ENCODE data around the gene ANO1. TPM values are rescaled to one million over a fixed set of nuclear protein-coding genes. Genes with fewer than 3 reads are reported as not detected.

Gene ANO1
- polyA plus RNA-seq, 3 donors: not detected

DNA sequence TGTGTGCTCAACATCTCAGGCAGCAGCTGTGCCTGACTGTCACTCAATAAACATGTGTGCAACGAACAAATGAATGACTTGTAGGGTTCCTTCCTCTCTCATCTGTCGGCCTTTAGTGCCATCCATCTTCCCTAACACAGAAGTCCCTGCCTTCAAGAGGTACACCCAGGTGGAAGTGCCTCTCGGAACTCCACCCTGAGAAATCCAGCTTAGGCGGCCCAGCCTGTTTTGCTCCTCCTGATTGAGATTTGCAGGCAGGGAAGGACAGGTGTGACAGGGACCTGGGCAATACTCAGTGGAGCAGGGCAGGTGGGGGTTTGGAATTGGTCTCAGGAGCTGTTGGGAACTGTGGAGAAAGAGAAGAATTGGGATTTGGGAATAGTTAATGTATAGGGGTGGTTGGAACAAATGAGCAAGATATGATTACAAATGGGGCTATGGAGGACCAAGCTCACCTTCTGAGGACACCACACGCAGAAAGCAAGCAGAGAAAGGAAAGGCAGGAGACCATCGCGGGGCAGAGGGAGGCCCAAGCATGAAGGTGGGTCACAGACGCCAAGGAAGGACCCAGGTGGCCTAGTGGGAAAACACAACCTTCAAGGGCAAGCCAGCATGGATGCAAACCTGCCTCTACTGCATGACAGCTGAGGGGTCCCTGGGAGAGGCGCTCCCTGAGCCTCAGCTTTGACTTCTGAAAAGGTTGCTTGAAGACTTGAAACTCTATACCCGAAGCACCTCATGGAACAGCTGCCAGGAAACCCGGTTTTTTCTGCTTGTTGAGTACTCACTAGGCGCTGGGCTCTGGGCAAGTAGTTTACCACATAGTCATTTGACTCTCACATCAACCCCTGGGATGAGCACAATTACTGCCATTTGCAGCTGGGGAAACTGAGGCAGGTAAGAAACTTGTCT is 40.9 kb upstream of the ANO1 start:
- no peaks in the 10 kb centered on the region for H3K4me1 Mint-ChIP-seq
- H3K27me3 ChIP-seq (ENCODE audit: control insufficient read depth in 2 of 2, insufficient read depth in 2 of 2, low read length in 2 of 2): no peaks in the 10 kb centered on the region
- peak overlapping the region in 1 of 2 donors; percentile 37 for H3K4me3 Mint-ChIP-seq
- no peaks in the 10 kb centered on the region for H3K36me3 ChIP-seq (replicated peaks in 1 of 2; ENCODE audit: control insufficient read depth in 1 of 2, insufficient read depth in 2 of 2, low read length in 2 of 2)
- no peak overlapping the region for H3K27ac ChIP-seq (ENCODE audit: low read depth in 1 of 2, low read length in 2 of 2)
- intact Hi-C loops (cut with micrococcal nuclease): no loop called here
- H3K27me3 Mint-ChIP-seq (ENCODE audit: low read depth in 3 of 3): peaks cover 2 to 9% (median 3%) of the 10 kb centered on the region in 3 donors
- peaks cover 25 to 47% (median 37%) of the 10 kb centered on the region in 7 donors for H3K9me3 Mint-ChIP-seq
- H4K20me1 ChIP-seq (ENCODE audit: insufficient read depth, low read length): no peaks in the 10 kb centered on the region
- H3K4me2 ChIP-seq (replicated peaks; ENCODE audit: extremely low read depth, low read length, poor library complexity, severe bottlenecking): no peak overlapping the region
- no peaks in the 10 kb centered on the region for H3K79me2 ChIP-seq (ENCODE audit: insufficient read depth, low read length)
- WGBS (ENCODE audit: insufficient coverage): 92% methylated on average over 9 of the region's 12 CpGs
- no peak overlapping the region for H3K9ac ChIP-seq (ENCODE audit: insufficient read depth, low read length, poor library complexity, severe bottlenecking)
- no peaks in the 10 kb centered on the region for H3K36me3 Mint-ChIP-seq
- H2AFZ ChIP-seq (ENCODE audit: insufficient read depth, low read depth, low read length, poor library complexity, severe bottlenecking): no peak overlapping the region
- H3K4me1 ChIP-seq (ENCODE audit: control insufficient read depth in 1 of 2, insufficient read depth in 2 of 2, low read length in 2 of 2): no peaks in the 10 kb centered on the region
- peaks cover 42 to 43% of the 10 kb centered on the region in 2 donors for H3K9me3 ChIP-seq (replicated peaks in 1 of 2; ENCODE audit: control insufficient read depth in 1 of 2, insufficient read depth in 1 of 2, low read length in 2 of 2)
- no peak for DNase-seq
- TF ChIP-seq, protein P1, sequence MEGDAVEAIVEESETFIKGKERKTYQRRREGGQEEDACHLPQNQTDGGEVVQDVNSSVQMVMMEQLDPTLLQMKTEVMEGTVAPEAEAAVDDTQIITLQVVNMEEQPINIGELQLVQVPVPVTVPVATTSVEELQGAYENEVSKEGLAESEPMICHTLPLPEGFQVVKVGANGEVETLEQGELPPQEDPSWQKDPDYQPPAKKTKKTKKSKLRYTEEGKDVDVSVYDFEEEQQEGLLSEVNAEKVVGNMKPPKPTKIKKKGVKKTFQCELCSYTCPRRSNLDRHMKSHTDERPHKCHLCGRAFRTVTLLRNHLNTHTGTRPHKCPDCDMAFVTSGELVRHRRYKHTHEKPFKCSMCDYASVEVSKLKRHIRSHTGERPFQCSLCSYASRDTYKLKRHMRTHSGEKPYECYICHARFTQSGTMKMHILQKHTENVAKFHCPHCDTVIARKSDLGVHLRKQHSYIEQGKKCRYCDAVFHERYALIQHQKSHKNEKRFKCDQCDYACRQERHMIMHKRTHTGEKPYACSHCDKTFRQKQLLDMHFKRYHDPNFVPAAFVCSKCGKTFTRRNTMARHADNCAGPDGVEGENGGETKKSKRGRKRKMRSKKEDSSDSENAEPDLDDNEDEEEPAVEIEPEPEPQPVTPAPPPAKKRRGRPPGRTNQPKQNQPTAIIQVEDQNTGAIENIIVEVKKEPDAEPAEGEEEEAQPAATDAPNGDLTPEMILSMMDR (IDR thresholded peaks at IDR 0.05): no peak
- H3K4me3 ChIP-seq (replicated peaks in 1 of 3; ENCODE audit: low read depth in 2 of 3, low read length in 3 of 3): no peak overlapping the region
- H3K27ac Mint-ChIP-seq: peak overlapping the region in 1 of 7 donors; percentile 34

DNA sequence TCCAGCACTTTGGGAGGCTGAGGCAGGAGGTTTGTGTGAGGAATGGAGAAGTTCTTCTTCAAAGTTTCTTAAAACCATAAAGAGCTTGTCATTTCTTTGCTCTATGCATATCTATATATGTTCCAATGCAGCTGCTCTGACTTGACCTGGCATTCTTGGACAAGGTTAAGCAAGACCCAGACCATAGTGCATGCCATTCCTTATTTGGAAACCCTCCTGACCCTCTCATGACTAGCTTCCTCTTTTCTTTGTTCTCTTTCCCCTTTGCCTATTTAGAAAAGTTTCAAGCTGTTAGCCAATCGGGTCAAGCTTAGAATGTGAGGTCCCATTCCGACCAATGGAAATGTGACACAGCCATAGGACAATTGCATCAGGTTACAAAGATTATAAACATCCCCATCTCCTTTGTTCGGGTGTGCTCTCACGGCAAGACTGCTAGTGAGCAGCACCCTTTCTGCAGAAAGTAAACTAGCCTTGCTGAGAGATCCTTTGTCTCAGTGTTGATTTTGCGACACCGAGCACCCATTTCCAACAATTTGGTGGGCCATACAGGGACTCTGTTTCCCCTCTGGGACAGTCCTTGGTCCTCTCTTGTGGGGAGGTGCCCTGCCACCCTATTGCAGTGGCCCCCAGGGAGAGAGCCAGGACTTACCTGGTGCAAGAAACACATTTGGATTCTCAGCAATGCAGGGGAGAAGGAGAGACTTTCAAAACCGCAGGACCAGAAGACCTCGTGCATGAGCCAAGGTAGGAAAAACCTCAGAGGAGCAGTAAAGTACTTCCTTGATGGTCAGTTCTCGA is 39.9 kb upstream of the ANO1 start:
- H4K20me1 ChIP-seq (ENCODE audit: insufficient read depth, low read length): no peaks in the 10 kb centered on the region
- Mint-ChIP-seq H3K9me3 (peaks cover 28 to 57% (median 44%) of the 10 kb centered on the region in 7 donors), H3K4me1 (no peaks in the 10 kb centered on the region), H3K27me3 (ENCODE audit: low read depth in 3 of 3) (peaks cover 0 to 9% (median 1%) of the 10 kb centered on the region in 3 donors), H3K4me3 (no peak overlapping the region), H3K36me3 (no peaks in the 10 kb centered on the region), H3K27ac (no peak overlapping the region)
- H3K27ac ChIP-seq (ENCODE audit: low read depth in 1 of 2, low read length in 2 of 2): no peak overlapping the region
- intact Hi-C loops (cut with micrococcal nuclease): no loop called here
- H3K36me3 ChIP-seq (replicated peaks in 1 of 2; ENCODE audit: control insufficient read depth in 1 of 2, insufficient read depth in 2 of 2, low read length in 2 of 2): no peaks in the 10 kb centered on the region
- H2AFZ ChIP-seq (ENCODE audit: insufficient read depth, low read depth, low read length, poor library complexity, severe bottlenecking): no peak overlapping the region
- no peaks in the 10 kb centered on the region for H3K27me3 ChIP-seq (ENCODE audit: control insufficient read depth in 2 of 2, insufficient read depth in 2 of 2, low read length in 2 of 2)
- H3K9ac ChIP-seq (ENCODE audit: insufficient read depth, low read length, poor library complexity, severe bottlenecking): no peak overlapping the region
- H3K9me3 ChIP-seq (replicated peaks in 1 of 2; ENCODE audit: control insufficient read depth in 1 of 2, insufficient read depth in 1 of 2, low read length in 2 of 2): peaks cover 47 to 48% of the 10 kb centered on the region in 2 donors
- no peak overlapping the region for H3K4me3 ChIP-seq (replicated peaks in 1 of 3; ENCODE audit: low read depth in 2 of 3, low read length in 3 of 3)
- DNase-seq: no peak
- no peaks in the 10 kb centered on the region for H3K4me1 ChIP-seq (ENCODE audit: control insufficient read depth in 1 of 2, insufficient read depth in 2 of 2, low read length in 2 of 2)
- WGBS (ENCODE audit: insufficient coverage): 89% methylated on average over 9 of the region's 9 CpGs
- TF ChIP-seq, protein P1 (IDR thresholded peaks at IDR 0.05): no peak
- no peaks in the 10 kb centered on the region for H3K79me2 ChIP-seq (ENCODE audit: insufficient read depth, low read length)
- H3K4me2 ChIP-seq (replicated peaks; ENCODE audit: extremely low read depth, low read length, poor library complexity, severe bottlenecking): no peak overlapping the region
